Neuron (in vitro differentiated cells): ENCODE data around the gene STX18.

Source experiments
- H2AFZ ChIP-seq: one replicate; pipeline ENCODE4 v1.6.1; 2013; ENCODE audit warnings: low read depth, mild to moderate bottlenecking, inconsistent platforms, low read length, moderate library complexity
- H3K27me3 ChIP-seq: one replicate; pipeline ENCODE4 v1.6.1; 2013; ENCODE audit warnings: low read length; ENCODE audit not compliant: insufficient read depth
- H3K36me3 ChIP-seq: one replicate; pipeline ENCODE4 v1.6.1; 2013; ENCODE audit warnings: low read length; ENCODE audit not compliant: insufficient read depth
- H3K4me1 ChIP-seq: one replicate; pipeline ENCODE4 v1.6.1; 2013; ENCODE audit warnings: low read length; ENCODE audit not compliant: insufficient read depth
- H3K4me3 ChIP-seq: 2 replicates; pipeline ENCODE4 v1.5.1; 2013; ENCODE audit warnings: mild to moderate bottlenecking, low read length, moderate library complexity
- H3K9me3 ChIP-seq: one replicate; pipeline ENCODE4 v1.6.1; 2013; ENCODE audit warnings: low read length

STX18 gene

DNA sequence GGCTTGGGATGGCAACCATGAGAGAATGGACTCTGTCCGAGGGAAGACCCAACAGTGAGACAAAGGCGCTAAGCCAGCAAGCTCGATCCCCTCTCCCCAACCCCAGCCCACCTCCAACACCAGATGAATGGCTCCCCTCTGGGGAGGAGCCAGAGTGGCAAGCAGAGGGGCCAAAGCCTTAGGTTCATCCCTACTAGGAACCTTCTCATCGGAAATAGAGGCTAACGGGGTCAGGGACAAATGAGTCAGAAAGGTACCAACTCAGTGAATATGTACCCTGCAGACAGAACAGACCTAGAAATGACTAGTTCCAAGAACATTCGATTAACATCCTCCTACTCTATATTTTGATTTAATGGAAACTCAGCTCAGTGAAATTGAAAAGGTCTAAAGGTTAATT lies 81.1 kb downstream of the STX18 start:
- no peak overlapping the region for H3K4me3 ChIP-seq
- no peaks in the 10 kb centered on the region for H3K27me3 ChIP-seq
- H3K9me3 ChIP-seq, result peaks cover 1% of the 10 kb centered on the region
- peaks cover 21% of the 10 kb centered on the region for H3K36me3 ChIP-seq
- H2AFZ ChIP-seq, result no peak overlapping the region
- H3K4me1 ChIP-seq, result peaks cover 3% of the 10 kb centered on the region

DNA sequence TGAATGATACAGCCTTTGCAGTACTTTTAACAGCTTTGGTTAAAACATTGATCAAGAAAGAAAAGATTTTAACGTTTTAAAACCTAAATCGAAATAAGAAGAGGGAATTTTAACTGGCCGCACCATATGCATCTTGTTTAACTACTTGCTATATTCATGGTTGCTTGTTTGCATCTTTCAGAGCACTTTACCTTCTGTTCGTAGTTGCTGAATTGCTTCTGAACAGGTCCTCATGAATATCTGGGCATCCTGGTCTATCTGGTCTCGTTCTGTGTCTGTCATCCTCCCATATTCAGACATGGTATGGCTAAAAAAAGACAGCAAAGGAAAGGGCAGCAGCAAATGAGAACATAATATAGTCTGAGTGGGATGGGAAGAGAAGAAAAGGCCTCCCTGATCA lies 82.7 kb downstream of the STX18 start:
- H3K27me3 ChIP-seq, result no peaks in the 10 kb centered on the region
- no peak overlapping the region for H2AFZ ChIP-seq
- H3K9me3 ChIP-seq, result no peaks in the 10 kb centered on the region
- H3K4me3 ChIP-seq, result no peak overlapping the region
- H3K4me1 ChIP-seq, result peaks cover 3% of the 10 kb centered on the region
- H3K36me3 ChIP-seq, result peaks cover 34% of the 10 kb centered on the region

DNA sequence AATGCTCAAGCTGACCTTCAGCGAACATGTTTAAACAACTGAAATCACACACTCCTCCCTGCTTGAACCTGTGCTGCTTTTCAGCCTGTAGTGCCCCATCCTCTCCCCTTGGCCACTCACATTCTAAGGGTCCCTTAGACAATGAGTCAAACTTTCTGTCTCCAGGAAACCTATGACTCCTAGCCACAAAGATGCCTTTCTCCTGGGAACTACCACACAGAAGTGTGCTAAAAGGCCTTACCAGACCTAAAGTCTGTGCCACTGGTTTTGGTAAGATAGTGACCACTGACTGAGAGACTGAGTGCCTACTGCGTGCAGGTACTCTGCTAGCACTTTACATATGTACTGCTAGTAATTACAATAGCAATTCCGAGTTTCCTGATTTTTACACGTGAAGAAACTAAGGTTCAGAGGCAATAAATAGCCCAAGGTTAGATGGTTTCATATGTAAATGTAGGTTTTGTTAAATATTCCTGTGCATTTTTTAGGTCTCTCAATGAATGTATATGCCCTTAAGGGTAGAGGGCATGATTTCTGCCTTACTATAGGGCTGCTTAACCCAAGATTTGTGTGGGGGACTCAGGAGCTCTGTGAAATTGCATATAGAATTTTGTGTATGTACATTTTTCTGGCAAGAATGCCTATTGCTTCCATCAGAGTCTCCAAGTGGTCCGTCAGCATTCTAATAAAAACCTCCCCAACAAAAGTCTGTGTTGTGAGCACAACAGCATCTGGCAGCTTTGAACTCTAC lies 83.9 kb downstream of the STX18 start:
- no peaks in the 10 kb centered on the region for H3K9me3 ChIP-seq
- H3K36me3 ChIP-seq, result peaks cover 44% of the 10 kb centered on the region

GRCh38 chr4:4456816-4457578 lies 84.9 kb downstream of the STX18 start:
- Histone ChIP-seq H3K4me1 (peaks cover 3% of the 10 kb centered on the region), H3K4me3 (no peak overlapping the region), H3K27me3 (no peaks in the 10 kb centered on the region), H3K36me3 (peaks cover 48% of the 10 kb centered on the region), H3K9me3 (no peaks in the 10 kb centered on the region), H2AFZ (no peak overlapping the region)

More for the DNA sequence above, 83.9 kb downstream of the STX18 start:
- no peak overlapping the region for H2AFZ ChIP-seq
- peaks cover 3% of the 10 kb centered on the region for H3K4me1 ChIP-seq
- no peak overlapping the region for H3K4me3 ChIP-seq
- no peaks in the 10 kb centered on the region for H3K27me3 ChIP-seq

DNA sequence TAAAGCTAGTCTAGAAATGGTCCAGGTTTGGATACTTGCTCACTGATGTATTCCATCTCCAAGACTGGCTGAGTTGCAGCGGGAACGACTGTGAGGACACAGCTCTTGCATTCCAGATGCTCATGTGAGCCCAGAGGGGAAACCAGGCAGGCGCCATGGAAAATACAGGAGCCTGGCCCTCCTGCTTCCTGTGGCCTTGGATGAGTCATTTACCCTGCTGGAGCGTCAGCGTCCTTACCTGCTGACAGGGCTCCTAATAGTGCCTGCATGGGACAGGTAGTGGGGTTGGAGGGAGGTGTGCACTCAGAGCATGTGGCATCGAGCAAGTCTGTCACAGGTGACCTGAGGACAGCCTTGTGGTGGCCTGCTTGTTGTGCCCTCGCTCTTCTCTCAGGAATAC lies 85.5 kb downstream of the STX18 start:
- no peak overlapping the region for H3K4me3 ChIP-seq
- peaks cover 48% of the 10 kb centered on the region for H3K36me3 ChIP-seq
- peaks cover 3% of the 10 kb centered on the region for H3K4me1 ChIP-seq
- no peaks in the 10 kb centered on the region for H3K27me3 ChIP-seq
- no peak overlapping the region for H2AFZ ChIP-seq
- no peaks in the 10 kb centered on the region for H3K9me3 ChIP-seq

DNA sequence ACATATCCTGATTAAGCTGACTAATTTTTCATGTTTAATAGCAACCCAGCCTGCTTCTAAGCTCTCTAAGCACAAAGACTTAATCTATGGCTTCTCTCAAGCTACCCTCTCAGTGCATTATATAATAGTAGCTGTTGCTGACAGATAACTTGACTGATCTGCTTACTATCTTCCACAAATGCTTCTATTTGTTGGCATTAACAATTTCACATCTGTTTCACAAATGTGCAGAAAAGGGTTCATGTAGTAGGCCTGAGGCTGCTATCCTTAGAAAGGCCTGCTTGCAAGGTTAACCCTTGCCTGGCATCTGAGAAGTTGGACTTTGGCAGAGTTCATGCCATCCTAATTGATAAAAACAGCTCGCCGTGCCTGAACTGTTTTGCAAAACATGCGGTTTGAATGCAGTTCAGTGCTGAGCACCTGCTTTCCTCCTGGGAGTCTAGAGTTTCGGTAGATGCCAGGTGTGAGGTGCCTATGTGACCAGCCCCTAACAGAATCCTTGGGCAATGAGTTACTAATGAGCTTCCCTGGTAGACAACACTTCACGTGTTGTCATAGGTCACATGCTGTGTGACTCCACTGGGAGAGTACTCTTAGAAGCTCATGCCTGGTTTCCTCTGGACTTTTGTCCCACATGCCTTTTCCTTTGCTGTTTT lies 86.5 kb downstream of the STX18 start:
- Histone ChIP-seq H2AFZ (no peak overlapping the region), H3K4me3 (no peak overlapping the region), H3K9me3 (no peaks in the 10 kb centered on the region), H3K36me3 (peaks cover 48% of the 10 kb centered on the region), H3K4me1 (peaks cover 3% of the 10 kb centered on the region), H3K27me3 (no peaks in the 10 kb centered on the region)

- H3K36me3 ChIP-seq, result peaks cover 3% of the 10 kb centered on the region
- H3K4me3 ChIP-seq, result no peak overlapping the region
- no peaks in the 10 kb centered on the region for H3K4me1 ChIP-seq
- H2AFZ ChIP-seq, result no peak overlapping the region
- no peaks in the 10 kb centered on the region for H3K9me3 ChIP-seq
- H3K27me3 ChIP-seq, result no peaks in the 10 kb centered on the region
These were observed 95.4 kb downstream of the STX18 start for GRCh38 chr4:4446434-4446833.

DNA sequence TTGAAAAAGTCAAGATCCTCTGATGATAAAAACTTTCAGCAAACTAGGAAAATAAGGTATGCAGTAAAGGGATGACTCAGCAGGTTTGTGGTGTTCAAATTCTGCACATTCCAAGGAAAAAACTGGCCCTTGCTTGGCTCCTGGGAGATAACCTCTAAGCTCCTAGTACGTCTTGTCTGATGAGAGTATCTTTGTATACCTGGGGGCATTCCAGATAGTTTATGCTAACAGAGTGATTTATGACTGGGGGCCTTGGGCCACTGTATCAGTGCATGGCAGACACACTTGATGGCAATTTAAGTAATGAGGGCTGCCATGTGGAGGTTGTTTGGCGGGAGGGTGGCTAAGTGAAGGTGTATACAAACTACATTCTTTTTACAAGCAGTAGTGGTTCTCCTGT lies 98.0 kb downstream of the STX18 start:
- Histone ChIP-seq H2AFZ (no peak overlapping the region), H3K4me3 (no peak overlapping the region), H3K4me1 (no peaks in the 10 kb centered on the region), H3K36me3 (peaks cover 3% of the 10 kb centered on the region), H3K9me3 (no peaks in the 10 kb centered on the region), H3K27me3 (no peaks in the 10 kb centered on the region)

- Histone ChIP-seq H3K4me3 (no peak overlapping the region), H3K27me3 (no peaks in the 10 kb centered on the region), H3K4me1 (no peaks in the 10 kb centered on the region), H2AFZ (no peak overlapping the region), H3K36me3 (peaks cover 10% of the 10 kb centered on the region), H3K9me3 (no peaks in the 10 kb centered on the region)
These were observed 101.4 kb downstream of the STX18 start for GRCh38 chr4:4440333-4441061.

GRCh38 chr4:4439782-4440181 lies 102.1 kb downstream of the STX18 start:
- Histone ChIP-seq H3K4me3 (no peak overlapping the region), H3K36me3 (peaks cover 9% of the 10 kb centered on the region), H3K9me3 (no peaks in the 10 kb centered on the region), H2AFZ (no peak overlapping the region), H3K27me3 (no peaks in the 10 kb centered on the region), H3K4me1 (no peaks in the 10 kb centered on the region)

- Histone ChIP-seq H3K4me1 (no peaks in the 10 kb centered on the region), H3K9me3 (no peaks in the 10 kb centered on the region), H3K4me3 (no peak overlapping the region), H3K27me3 (no peaks in the 10 kb centered on the region), H2AFZ (no peak overlapping the region), H3K36me3 (peaks cover 14% of the 10 kb centered on the region)
These were observed 103.0 kb downstream of the STX18 start for GRCh38 chr4:4438891-4439290.

- Histone ChIP-seq H3K9me3 (no peaks in the 10 kb centered on the region), H3K27me3 (no peaks in the 10 kb centered on the region), H2AFZ (no peak overlapping the region), H3K36me3 (peaks cover 16% of the 10 kb centered on the region), H3K4me3 (no peak overlapping the region), H3K4me1 (no peaks in the 10 kb centered on the region)
These were observed 103.9 kb downstream of the STX18 start for GRCh38 chr4:4437798-4438470.
